ENCODE data around the gene AKNA. TPM values are rescaled to one million over a fixed set of nuclear protein-coding genes. Genes with fewer than 3 reads are reported as not detected.
A peak's percentile ranks its signal among the peaks of the same experiment; 100 is the strongest.

AKNA gene
- total and polyA plus RNA-seq, 2 of the 8 experiments (the other 6 are each of a cell fraction or from before 2014, with no cell fraction given), result 21.0 to 27.4 TPM

DNA sequence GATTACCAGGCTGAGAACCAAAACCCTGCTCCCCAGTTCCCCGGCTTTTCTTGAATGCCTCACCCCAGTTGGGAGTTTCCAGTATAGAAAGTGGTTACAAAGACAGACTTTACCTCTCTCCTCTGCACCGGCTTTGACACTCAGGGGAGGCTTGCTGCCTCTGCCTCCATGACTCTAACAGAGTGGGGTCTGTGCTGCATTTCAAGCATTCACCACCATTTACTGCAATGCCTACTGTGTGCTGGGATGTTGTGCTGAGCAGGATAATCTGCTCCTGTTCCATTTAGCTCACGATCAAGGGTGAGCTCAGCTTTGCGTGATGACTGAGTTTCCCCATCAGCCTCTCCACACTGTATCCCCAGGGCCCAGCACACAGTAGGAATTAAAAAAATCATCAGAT, 39.9 kb upstream of the AKNA start:
- POLR2A ChIA-PET (ENCODE audit: partially characterized antibody), result interaction anchor here (1.3 kb wide), 1 partner anchor 101 kb away, joined by 3 read pairs; no protein-coding TSS in a partner anchor
- H2BK15ac ChIP-seq (ENCODE audit: low read length), result no peak overlapping the region
- CTCF ChIA-PET (ENCODE audit: partially characterized antibody), result interaction anchor here (1.4 to 22.5 kb wide), 8 partner anchors 5 to 479 kb away, joined by 3 to 271 read pairs (median 42); partner anchors contain the start of genes TEX53 and WHRN
- TF ChIP-seq SIRT6 (IDR thresholded peaks at IDR 0.05; ENCODE audit: low read length), result no peak
- no peak for TF ChIP-seq RAD21 (IDR thresholded peaks at IDR 0.05 in 1 of 2, conservative IDR thresholded peaks at IDR 0.05 in 1 of 2; ENCODE audit: low read depth in 2 of 2, low read length in 2 of 2)
- no peak for TF ChIP-seq SP4 (IDR thresholded peaks at IDR 0.05; ENCODE audit: low read length)
- TF ChIP-seq SAP30 (IDR thresholded peaks at IDR 0.05; ENCODE audit: insufficient read depth, insufficient replicate concordance, low read length), result no peak
- no peak for TF ChIP-seq NRF1 (IDR thresholded peaks at IDR 0.05; ENCODE audit: low read depth, low read length)
- TF ChIP-seq, protein P1, sequence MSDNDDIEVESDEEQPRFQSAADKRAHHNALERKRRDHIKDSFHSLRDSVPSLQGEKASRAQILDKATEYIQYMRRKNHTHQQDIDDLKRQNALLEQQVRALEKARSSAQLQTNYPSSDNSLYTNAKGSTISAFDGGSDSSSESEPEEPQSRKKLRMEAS (IDR thresholded peaks at IDR 0.05), result no peak
- TF ChIP-seq RNF2 (IDR thresholded peaks at IDR 0.05; ENCODE audit: borderline replicate concordance, low read depth, low read length, missing control alignments, poor library complexity, severe bottlenecking), result no peak
- TF ChIP-seq KDM1A (IDR thresholded peaks at IDR 0.05; ENCODE audit: borderline replicate concordance, low read length), result no peak
- TF ChIP-seq CREB1 (IDR thresholded peaks at IDR 0.05), result no peak
- TF ChIP-seq BACH1 (IDR thresholded peaks at IDR 0.05; ENCODE audit: low read length), result no peak
- no peak for TF ChIP-seq SIX5 (IDR thresholded peaks at IDR 0.05; ENCODE audit: low read depth, low read length)
- TF ChIP-seq, protein P2, sequence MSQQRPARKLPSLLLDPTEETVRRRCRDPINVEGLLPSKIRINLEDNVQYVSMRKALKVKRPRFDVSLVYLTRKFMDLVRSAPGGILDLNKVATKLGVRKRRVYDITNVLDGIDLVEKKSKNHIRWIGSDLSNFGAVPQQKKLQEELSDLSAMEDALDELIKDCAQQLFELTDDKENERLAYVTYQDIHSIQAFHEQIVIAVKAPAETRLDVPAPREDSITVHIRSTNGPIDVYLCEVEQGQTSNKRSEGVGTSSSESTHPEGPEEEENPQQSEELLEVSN (IDR thresholded peaks at IDR 0.05), result no peak
- TF ChIP-seq CTBP2 (IDR thresholded peaks at IDR 0.05; ENCODE audit: borderline replicate concordance, insufficient read depth, insufficient read length, low read length), result no peak

More for the DNA sequence above, 39.9 kb upstream of the AKNA start:
- H3K79me2 ChIP-seq (ENCODE audit: control insufficient read depth in 1 of 2, insufficient read depth in 2 of 2, low read length in 2 of 2), result no peaks in the 10 kb centered on the region
- 0 out of 2 replicates have a peak overlapping the region, but pooled peaks have one; percentile 60 for H2BK5ac ChIP-seq (ENCODE audit: low read depth, low read length)
- no peak overlapping the region for H3K56ac ChIP-seq (replicated peaks; ENCODE audit: insufficient read length, low read depth, low read length)
- WGBS, 2 experiments (ENCODE audit: extremely low coverage in 1 of 2, insufficient coverage in 1 of 2, insufficient read length in 1 of 2, insufficient replicate concordance in 2 of 2, low coverage in 1 of 2, low lambda C conversion rate in 2 of 2, missing lambda C conversion rate in 1 of 2), result 93% methylated on average over 4 of the region's 4 CpGs; no CpG with 5 or more reads in 1 of the 2 experiments
- no peak overlapping the region for H2BK120ac ChIP-seq (replicated peaks; ENCODE audit: low read depth, low read length)
- H2AFZ ChIP-seq (ENCODE audit: low read length), result no peak overlapping the region
- peaks cover 0 to 2% of the 10 kb centered on the region in 2 experiments for H4K20me1 ChIP-seq (replicated peaks in 1 of 2; ENCODE audit: control insufficient read depth in 1 of 2, insufficient read depth in 2 of 2, low read length in 2 of 2)
- H3K4me2 ChIP-seq (ENCODE audit: insufficient read depth in 1 of 2, low read depth in 2 of 2, low read length in 2 of 2), result no peak overlapping the region
- H3K27ac ChIP-seq (ENCODE audit: low read depth, low read length), result no peak overlapping the region
- no peak overlapping the region for H3K18ac ChIP-seq (ENCODE audit: extremely low read depth, low read length)
- no peaks in the 10 kb centered on the region for H3K9me3 ChIP-seq (ENCODE audit: insufficient read depth in 2 of 2, low read depth in 1 of 2, low read length in 1 of 2)
- H2BK20ac ChIP-seq (ENCODE audit: low read length), result no peak overlapping the region
- no peak overlapping the region for H4K91ac ChIP-seq (replicated peaks; ENCODE audit: insufficient read length, low read length)
- no peak overlapping the region for H4K5ac ChIP-seq (ENCODE audit: insufficient read length, low read depth, low read length)
- H4K8ac ChIP-seq (ENCODE audit: extremely low read depth, insufficient read depth, low read length), result no peak overlapping the region
- H3K27me3 ChIP-seq (replicated peaks in 1 of 4; ENCODE audit: control insufficient read depth in 3 of 4, extremely low read depth in 1 of 4, insufficient read depth in 3 of 4, low read length in 3 of 4), result no peaks in the 10 kb centered on the region; a peak in 1 of 7 replicates
- no peaks in the 10 kb centered on the region for H3K36me3 ChIP-seq (ENCODE audit: control insufficient read depth in 2 of 4, insufficient read depth in 4 of 4, low read length in 3 of 4)
- H3K14ac ChIP-seq (ENCODE audit: insufficient read length), result no peak overlapping the region
- H2BK12ac ChIP-seq (ENCODE audit: low read depth, low read length), result no peak overlapping the region
- H3K4ac ChIP-seq (replicated peaks; ENCODE audit: insufficient read length, low read depth, low read length), result no peak overlapping the region
- no peak overlapping the region for H3K4me3 ChIP-seq (ENCODE audit: extremely low read depth in 1 of 4, insufficient read depth in 2 of 4, low read depth in 3 of 4, low read length in 4 of 4)
- no peak for FAIRE-seq
- H3K23me2 ChIP-seq (ENCODE audit: low read depth, low read length), result no peaks in the 10 kb centered on the region
- H2AK5ac ChIP-seq (ENCODE audit: low read depth, low read length), result no peak overlapping the region
- DNase-seq (ENCODE audit: low read depth in 1 of 2, low spot score in 2 of 2), result no peak
- H3K23ac ChIP-seq (ENCODE audit: insufficient read length), result no peak overlapping the region
- H3K4me1 ChIP-seq (replicated peaks in 1 of 4; ENCODE audit: control insufficient read depth in 3 of 4, insufficient read depth in 4 of 4, low read length in 3 of 4), result peaks cover 0 to 9% (median 4%) of the 10 kb centered on the region in 4 experiments; a peak in 3 of 7 replicates
- H3K79me1 ChIP-seq (ENCODE audit: low read depth, low read length), result no peaks in the 10 kb centered on the region
- no peak overlapping the region for H3K9ac ChIP-seq (replicated peaks in 1 of 4; ENCODE audit: extremely low read depth in 1 of 4, low read depth in 3 of 4, low read length in 3 of 4)
